Neural cell (in vitro differentiated cells): ENCODE measurements around the gene PLCH1.

ENCODE experiments used
- CTCF ChIP-seq: fragments of 450-650 bp; IDR thresholded peaks from 2 replicates; pipeline ENCODE4 v1.5.1; 2014; ENCODE audit warnings: antibody characterized with exemption, mild to moderate bottlenecking, moderate library complexity; ENCODE audit not compliant: poor library complexity, severe bottlenecking
- EP300 ChIP-seq: fragments of 450-650 bp; conservative IDR thresholded peaks from 2 replicates; pipeline ENCODE4 v1.6.1; 2014; ENCODE audit warnings: antibody characterized with exemption, mild to moderate bottlenecking, moderate library complexity; ENCODE audit not compliant: poor library complexity, severe bottlenecking
- EZH2 ChIP-seq: fragments of 200-600, 300-800 bp; shearing (Covaris generic), sonication (generic); IDR thresholded peaks from 2 replicates; pipeline ENCODE4 v1.6.1; 2014; ENCODE audit warnings: antibody characterized with exemption, low read length, borderline replicate concordance, mild to moderate bottlenecking; ENCODE audit not compliant: insufficient read depth, poor library complexity, severe bottlenecking
- POLR2AphosphoS5 ChIP-seq: IDR thresholded peaks from 2 replicates; pipeline ENCODE4 v1.6.1; 2012
- RAD21 ChIP-seq: fragments of 450-650 bp; conservative IDR thresholded peaks from 2 replicates; pipeline ENCODE4 v1.6.1; 2014; ENCODE audit warnings: antibody characterized with exemption, mild to moderate bottlenecking, moderate library complexity
- REST ChIP-seq: IDR thresholded peaks from 2 replicates; pipeline ENCODE4 v1.6.1; 2012; ENCODE audit warnings: borderline replicate concordance
- SMC3 ChIP-seq: fragments of 450-650 bp; conservative IDR thresholded peaks from 2 replicates; pipeline ENCODE4 v1.6.1; 2014; ENCODE audit warnings: antibody characterized with exemption, mild to moderate bottlenecking, moderate library complexity; ENCODE audit not compliant: poor library complexity
- TAF1 ChIP-seq: IDR thresholded peaks from 2 replicates; pipeline ENCODE4 v1.6.1; 2012; ENCODE audit warnings: low read depth

- TF ChIP-seq POLR2AphosphoS5, result no peak
- no peak for TF ChIP-seq TAF1
- TF ChIP-seq EZH2, result no peak
- peak; percentile 64 for TF ChIP-seq CTCF
- no peak for TF ChIP-seq EP300
- peak; percentile 77 for TF ChIP-seq RAD21
- peak; percentile 75 for TF ChIP-seq SMC3
- no peak for TF ChIP-seq REST
Measured at GRCh38 chr3:155382396-155383042, 362.4 kb downstream of the PLCH1 start.
